Mucosa of rectum (tissue), 2 donors: ENCODE data around the gene PHEX.
A peak's percentile ranks its signal among the peaks of the same experiment; 100 is the strongest.

Experiments
- H3K27ac ChIP-seq, 2 donors: one replicate each; pipeline ENCODE4 v1.7.0; 2013; ENCODE audit warnings: inconsistent platforms in 2 of 2, low read depth in 2 of 2, low read length in 2 of 2
- H3K27me3 ChIP-seq, 2 donors: one replicate each; pipeline ENCODE4 v1.7.0; 2013; ENCODE audit warnings: low read length in 2 of 2; ENCODE audit not compliant: control insufficient read depth in 2 of 2, insufficient read depth in 2 of 2
- H3K36me3 ChIP-seq, 2 donors: one replicate each; pipeline ENCODE4 v1.7.0; 2013; ENCODE audit warnings: low read length in 2 of 2; ENCODE audit not compliant: control insufficient read depth in 2 of 2, insufficient read depth in 2 of 2
- H3K4me1 ChIP-seq, 2 donors: one replicate each; pipeline ENCODE4 v1.7.0; 2013; ENCODE audit warnings: low read length in 2 of 2, mild to moderate bottlenecking in 1 of 2; ENCODE audit not compliant: control insufficient read depth in 2 of 2, insufficient read depth in 2 of 2
- H3K4me3 ChIP-seq, 2 donors: one replicate each; pipeline ENCODE4 v1.7.0; 2013; ENCODE audit warnings: low read length in 2 of 2
- H3K9ac ChIP-seq, 2 donors: one replicate each; pipeline ENCODE4 v1.7.0; 2013; ENCODE audit warnings: low read length in 2 of 2, low read depth in 1 of 2, mild to moderate bottlenecking in 1 of 2
- H3K9me3 ChIP-seq, 2 donors: one replicate each; pipeline ENCODE4 v1.7.0; 2013; ENCODE audit warnings: low read length in 2 of 2; ENCODE audit not compliant: control insufficient read depth in 2 of 2
- donor health status: healthy.
- donor health status: Normal muscosa, but diverticular disease.

The PHEX gene

GRCh38 chrX:22164770-22165388 lies 132.8 kb downstream of the PHEX start:
- H3K9ac ChIP-seq: no peak overlapping the region

GRCh38 chrX:22165732-22166457 lies 133.8 kb downstream of the PHEX start:
- Histone ChIP-seq H3K27ac (no peak overlapping the region), H3K27me3 (peaks cover 0 to 4% of the 10 kb centered on the region in 2 donors), H3K9ac (no peak overlapping the region), H3K9me3 (no peaks in the 10 kb centered on the region), H3K4me1 (no peaks in the 10 kb centered on the region), H3K4me3 (no peak overlapping the region), H3K36me3 (no peaks in the 10 kb centered on the region)

More at GRCh38 chrX:22164770-22165388, 132.8 kb downstream of the PHEX start:
- no peak overlapping the region for H3K4me3 ChIP-seq
- H3K9me3 ChIP-seq: no peaks in the 10 kb centered on the region
- peaks cover 0 to 4% of the 10 kb centered on the region in 2 donors for H3K27me3 ChIP-seq
- H3K27ac ChIP-seq: no peak overlapping the region
- H3K4me1 ChIP-seq: no peaks in the 10 kb centered on the region
- H3K36me3 ChIP-seq: no peaks in the 10 kb centered on the region

- H3K9me3 ChIP-seq: no peaks in the 10 kb centered on the region
- no peak overlapping the region for H3K4me3 ChIP-seq
- no peaks in the 10 kb centered on the region for H3K4me1 ChIP-seq
- H3K9ac ChIP-seq: no peak overlapping the region
- no peak overlapping the region for H3K27ac ChIP-seq
- H3K36me3 ChIP-seq: no peaks in the 10 kb centered on the region
- no peaks in the 10 kb centered on the region for H3K27me3 ChIP-seq
Measured at GRCh38 chrX:22171287-22172060, 139.3 kb downstream of the PHEX start.

- H3K9me3 ChIP-seq: no peaks in the 10 kb centered on the region
- no peak overlapping the region for H3K4me3 ChIP-seq
- no peaks in the 10 kb centered on the region for H3K36me3 ChIP-seq
- no peak overlapping the region for H3K9ac ChIP-seq
- H3K4me1 ChIP-seq: no peaks in the 10 kb centered on the region
- no peaks in the 10 kb centered on the region for H3K27me3 ChIP-seq
- H3K27ac ChIP-seq: no peak overlapping the region
Measured at GRCh38 chrX:22173966-22174365, 141.8 kb downstream of the PHEX start.

- Histone ChIP-seq H3K27me3 (no peaks in the 10 kb centered on the region), H3K27ac (no peak overlapping the region), H3K9me3 (no peaks in the 10 kb centered on the region), H3K4me1 (no peaks in the 10 kb centered on the region), H3K4me3 (no peak overlapping the region), H3K36me3 (no peaks in the 10 kb centered on the region), H3K9ac (no peak overlapping the region)
Measured at GRCh38 chrX:22177950-22178515, 145.9 kb downstream of the PHEX start.

GRCh38 chrX:22184096-22184495 lies 152.0 kb downstream of the PHEX start:
- no peak overlapping the region for H3K4me3 ChIP-seq
- no peak overlapping the region for H3K9ac ChIP-seq
- no peak overlapping the region for H3K27ac ChIP-seq
- H3K4me1 ChIP-seq: no peaks in the 10 kb centered on the region
- H3K27me3 ChIP-seq: peaks cover 0 to 4% of the 10 kb centered on the region in 2 donors
- no peaks in the 10 kb centered on the region for H3K9me3 ChIP-seq
- H3K36me3 ChIP-seq: no peaks in the 10 kb centered on the region

- Histone ChIP-seq H3K4me1 (no peaks in the 10 kb centered on the region), H3K27ac (no peak overlapping the region), H3K9ac (no peak overlapping the region), H3K27me3 (peaks cover 0 to 4% of the 10 kb centered on the region in 2 donors), H3K36me3 (no peaks in the 10 kb centered on the region), H3K9me3 (no peaks in the 10 kb centered on the region), H3K4me3 (no peak overlapping the region)
Measured at GRCh38 chrX:22186165-22186564, 154.0 kb downstream of the PHEX start.

- Histone ChIP-seq H3K9ac (no peak overlapping the region), H3K9me3 (no peaks in the 10 kb centered on the region), H3K27ac (no peak overlapping the region), H3K36me3 (no peaks in the 10 kb centered on the region), H3K4me3 (peak overlapping the region in 1 of 2 donors; percentile 46), H3K4me1 (no peaks in the 10 kb centered on the region), H3K27me3 (no peaks in the 10 kb centered on the region)
Measured at GRCh38 chrX:22192419-22193060, 160.4 kb downstream of the PHEX start.

- Histone ChIP-seq H3K9ac (no peak overlapping the region), H3K4me1 (no peaks in the 10 kb centered on the region), H3K27ac (no peak overlapping the region), H3K36me3 (no peaks in the 10 kb centered on the region), H3K4me3 (no peak overlapping the region), H3K27me3 (no peaks in the 10 kb centered on the region), H3K9me3 (no peaks in the 10 kb centered on the region)
Measured at GRCh38 chrX:22193851-22194659, 161.9 kb downstream of the PHEX start.
